Endothelial cell of hepatic sinusoid (primary cell): ENCODE data around the gene RUNX1.
"Not testable (repeated sequence)": the region's sequence is repeated elsewhere in the genome, so short reads cannot be mapped to it uniquely, and the experiment has no call there.

Experiments
- in situ Hi-C: cut with HindIII; loops from 2 replicates; pipeline ENCODE4 v1.10.0; 2017; ENCODE audit warnings: low sequenced_read_pairs

RUNX1 gene

DNA sequence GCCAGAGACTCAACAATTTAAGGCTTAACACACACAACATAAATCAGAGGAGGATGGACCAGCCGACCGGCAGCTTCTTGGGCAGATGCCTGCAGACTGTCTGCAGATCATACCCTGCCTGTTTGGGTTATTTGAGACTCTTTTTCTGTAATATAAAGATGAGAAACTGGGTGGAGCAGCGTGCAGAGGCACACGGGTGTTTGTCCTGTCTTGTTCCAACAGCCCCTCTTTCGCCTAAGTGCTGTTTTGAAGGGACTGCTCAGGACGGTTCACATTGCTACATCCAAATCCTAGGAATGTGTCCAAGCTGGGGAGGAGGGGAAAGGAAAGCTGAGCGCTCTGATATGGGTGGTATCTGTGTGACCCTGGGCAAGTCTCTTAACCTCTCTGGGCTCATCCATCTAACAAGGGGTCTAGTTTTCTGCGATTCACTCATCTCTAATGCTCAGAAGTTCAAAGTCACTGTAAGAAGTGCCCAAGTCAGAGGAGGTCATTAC lies 230.4 kb downstream of the RUNX1 start:
- in situ Hi-C loops: no loop called here

DNA sequence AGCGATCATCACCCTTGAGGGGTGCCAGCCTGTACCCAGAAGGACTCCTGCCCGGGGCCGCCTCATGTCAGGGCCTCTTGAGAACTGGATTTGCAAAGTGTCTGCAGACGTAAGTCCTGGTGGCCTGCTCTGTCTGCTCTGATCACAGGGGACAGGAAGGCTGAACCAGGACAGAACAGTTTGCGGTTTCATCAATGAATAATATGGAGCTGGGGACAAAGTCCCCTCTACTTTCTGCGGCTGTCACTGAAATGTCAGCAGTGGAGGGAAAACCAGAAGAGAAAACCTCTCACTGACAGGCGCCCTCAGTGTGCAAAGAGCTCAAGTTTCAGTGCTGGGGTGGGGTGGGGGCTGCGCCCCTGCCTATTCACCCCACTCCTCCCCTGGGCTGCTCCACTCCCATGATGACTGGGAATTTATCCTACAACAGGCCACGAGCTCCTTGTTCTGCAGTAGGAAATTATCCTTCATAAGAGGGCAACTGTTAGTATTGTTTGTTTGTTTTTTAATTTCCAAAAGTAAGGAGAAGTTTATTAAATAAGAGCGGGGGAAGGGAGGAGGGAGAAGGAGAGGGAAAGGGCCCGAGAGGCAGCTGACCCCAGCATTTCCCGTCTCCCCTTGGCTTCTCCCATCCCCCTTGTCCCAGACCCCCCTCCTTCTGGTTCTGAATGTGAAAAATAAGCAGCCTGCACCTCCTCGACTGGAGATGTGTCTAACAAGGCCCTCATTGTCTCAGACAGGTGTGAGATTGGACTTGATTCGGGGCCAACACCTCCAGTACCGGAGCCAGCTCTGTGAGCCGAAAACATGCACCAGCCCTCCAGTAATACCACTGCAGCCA lies 231.1 kb downstream of the RUNX1 start:
- in situ Hi-C loops: no loop called here

DNA sequence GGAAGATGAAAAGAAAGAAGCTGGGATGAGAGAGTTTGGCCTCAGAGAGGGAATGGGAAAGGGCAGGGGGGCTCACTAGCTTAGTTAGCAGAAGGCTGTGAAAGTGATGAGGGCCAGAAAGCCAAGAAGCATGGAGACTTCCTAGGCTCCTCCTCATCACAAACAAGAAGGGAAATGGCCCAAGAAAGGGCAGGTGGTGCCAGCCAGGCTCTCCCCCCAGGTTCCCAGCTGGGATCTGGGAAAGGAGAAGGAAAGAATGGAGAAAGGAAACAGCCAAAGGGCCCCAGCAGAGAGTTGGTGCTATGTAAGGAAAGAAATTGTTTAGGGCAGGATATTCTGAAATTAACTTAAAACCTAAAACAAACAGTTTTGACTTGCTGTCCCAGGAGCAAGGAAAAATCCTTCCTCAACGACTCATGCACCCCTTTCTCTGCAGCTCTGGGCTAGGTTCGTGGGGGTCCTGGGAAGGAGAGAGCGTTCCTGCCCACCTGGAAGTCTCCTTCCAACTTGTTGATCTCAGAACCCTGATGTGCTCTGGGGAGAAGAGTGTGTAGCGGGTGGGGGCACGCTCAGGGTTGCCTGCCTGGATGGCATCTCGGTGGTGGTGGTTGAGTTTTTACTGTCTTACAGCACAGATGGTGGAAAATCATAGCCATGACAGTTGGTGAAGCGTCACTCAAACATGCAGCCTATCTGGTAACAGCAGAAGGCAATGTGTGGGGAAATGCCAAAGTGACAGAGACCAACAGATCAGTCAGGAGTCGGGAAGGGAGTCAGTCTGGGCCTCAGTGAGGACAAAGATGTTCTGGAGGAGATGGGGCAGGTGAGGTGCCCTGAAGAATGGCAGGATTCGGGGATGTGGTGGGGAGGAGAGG lies 233.0 kb downstream of the RUNX1 start:
- in situ Hi-C loops: no loop called here

DNA sequence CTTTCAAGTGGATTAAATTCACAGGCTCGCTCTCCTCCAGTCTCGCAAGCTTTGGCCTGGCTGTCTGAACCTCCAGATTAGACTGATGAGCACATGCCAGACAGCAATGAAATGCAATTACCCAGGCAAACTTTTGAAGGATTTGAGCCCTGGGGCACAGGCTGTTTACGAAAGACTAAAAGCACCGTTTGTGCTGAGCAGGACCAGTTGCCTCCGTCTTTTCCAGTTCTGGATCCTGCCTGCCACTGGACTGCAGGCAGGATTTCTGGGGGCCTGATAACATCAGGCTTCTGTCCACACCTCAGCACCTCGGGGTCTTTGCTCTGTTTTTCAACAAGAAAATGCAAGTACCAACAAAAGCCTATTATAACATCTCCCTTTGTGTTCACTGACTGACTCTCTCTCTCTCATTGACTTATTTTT lies 234.6 kb downstream of the RUNX1 start:
- in situ Hi-C loops: no loop called here

DNA sequence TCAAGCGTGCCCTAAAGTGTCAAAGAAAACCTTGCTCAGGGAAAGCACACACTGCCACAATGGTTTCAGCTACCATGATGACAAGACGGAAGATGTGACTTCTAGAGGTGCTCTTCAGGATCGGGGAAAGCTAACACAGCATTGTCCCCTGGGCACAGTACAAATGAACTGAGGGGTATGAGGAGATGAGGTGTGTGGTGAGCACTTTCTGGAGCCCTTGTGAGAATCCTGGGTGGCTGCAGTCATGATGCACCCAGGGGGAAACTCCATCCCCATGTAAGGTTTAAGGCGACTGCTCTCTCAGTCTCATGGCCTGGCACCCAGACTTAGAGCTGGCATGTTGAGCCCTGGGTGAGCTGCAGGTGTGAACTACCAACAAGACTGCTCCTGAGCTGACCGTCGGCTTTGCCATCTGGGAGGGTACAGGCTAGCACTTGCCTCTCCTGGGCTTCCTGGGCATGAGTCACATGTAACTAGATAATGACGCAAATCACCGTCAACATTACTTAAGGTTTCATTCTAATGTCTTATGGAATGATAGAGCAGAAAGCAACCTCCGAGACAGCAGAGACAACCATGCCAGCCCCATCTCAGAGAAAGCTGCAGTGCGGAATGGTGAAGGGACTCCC lies 235.7 kb downstream of the RUNX1 start:
- in situ Hi-C loops: no loop called here

DNA sequence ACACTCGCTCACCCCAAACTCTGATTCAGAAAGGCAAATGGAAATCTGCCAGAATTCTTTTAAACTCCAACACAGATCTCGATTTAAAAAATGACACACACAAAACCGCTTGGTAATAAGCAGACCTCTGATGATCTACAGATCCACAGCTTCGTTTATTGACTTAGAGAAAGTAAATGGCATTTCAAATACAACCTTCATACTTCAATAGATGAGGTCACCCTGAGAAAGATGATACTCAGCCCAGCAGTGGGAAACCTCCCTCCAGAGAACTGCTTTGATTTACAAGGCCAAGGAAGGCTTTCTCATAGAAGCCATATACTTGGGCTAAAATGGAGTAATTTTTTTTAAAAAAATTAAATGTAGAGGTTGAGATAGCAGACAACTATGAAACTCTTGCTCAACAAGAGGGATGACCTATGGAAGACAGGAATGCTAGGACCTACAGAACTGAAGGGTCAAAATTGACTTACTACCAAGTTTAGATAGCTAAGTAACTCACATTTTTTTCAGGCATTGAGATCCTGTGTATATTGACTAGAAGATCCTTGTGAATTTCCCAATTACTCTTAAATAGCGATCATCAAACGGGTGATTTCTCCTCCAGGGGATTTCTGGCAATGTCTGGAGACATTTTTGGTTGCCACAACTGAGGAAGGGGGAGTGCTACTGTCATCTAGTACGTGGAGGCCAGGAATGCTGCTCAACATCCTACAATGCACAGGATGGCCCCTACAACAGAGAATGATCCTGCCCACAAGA lies 236.4 kb downstream of the RUNX1 start:
- in situ Hi-C loops: no loop called here

DNA sequence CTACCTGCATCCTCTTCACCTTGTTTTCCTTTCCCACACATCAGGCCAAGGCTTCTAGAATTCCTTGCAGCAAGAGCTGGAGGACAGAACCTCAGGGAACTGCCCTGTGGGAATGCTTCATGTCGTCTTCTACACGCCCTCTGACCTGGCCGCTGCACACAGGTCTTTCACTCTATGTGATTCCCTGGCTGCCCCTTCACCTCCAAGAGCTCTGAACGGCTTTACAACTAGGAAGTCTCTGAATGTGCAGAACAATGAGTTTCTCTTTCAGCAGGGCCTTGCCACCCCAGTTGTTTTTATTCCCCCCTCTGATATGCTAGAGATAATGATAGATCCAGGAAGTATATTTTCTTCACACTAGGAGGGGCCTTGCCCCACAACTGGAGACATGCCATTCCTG lies 237.7 kb downstream of the RUNX1 start:
- in situ Hi-C loops: no loop called here

DNA sequence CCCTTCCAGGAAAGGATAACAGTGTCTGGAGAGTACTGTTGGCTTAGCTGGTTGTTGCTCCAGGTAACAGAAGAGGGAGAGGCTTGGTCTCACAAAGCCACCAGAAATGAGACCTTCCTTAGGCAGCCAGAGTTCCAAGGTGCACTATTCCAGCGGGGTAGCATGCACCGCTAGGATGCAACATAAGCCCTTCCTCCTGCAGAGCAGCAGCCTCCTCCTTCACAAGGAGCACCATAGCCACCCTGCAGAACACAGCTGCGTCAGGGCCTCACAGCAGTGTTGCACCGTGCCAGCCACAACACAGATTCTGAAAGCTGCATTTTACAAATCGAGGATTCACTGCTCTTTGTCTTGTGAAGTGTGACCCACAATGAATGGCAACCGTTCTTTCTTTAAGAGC lies 238.3 kb downstream of the RUNX1 start:
- in situ Hi-C loops: no loop called here

DNA sequence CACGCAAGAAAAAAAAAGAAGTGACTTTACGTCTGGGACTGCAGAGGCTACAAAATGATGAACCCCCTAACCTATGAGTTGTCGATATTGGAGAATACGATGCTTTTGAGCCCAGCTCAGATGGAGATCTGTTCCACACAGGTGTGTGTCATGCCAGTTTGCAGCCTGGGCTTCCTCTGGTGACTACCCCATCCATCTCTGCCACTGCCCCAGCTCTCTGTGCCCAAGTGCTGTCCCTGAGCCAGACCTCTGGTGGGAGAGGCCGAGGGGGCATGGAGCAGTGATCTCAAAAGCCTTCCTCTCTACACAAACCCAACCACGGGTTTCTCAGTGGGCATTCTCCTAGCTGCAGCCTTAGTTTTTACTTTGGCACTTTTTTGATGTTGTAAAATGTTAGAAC lies 239.3 kb downstream of the RUNX1 start:
- in situ Hi-C loops: loop anchor here (5.0 kb wide), 1 partner anchor 77 kb away; no protein-coding TSS in a partner anchor

DNA sequence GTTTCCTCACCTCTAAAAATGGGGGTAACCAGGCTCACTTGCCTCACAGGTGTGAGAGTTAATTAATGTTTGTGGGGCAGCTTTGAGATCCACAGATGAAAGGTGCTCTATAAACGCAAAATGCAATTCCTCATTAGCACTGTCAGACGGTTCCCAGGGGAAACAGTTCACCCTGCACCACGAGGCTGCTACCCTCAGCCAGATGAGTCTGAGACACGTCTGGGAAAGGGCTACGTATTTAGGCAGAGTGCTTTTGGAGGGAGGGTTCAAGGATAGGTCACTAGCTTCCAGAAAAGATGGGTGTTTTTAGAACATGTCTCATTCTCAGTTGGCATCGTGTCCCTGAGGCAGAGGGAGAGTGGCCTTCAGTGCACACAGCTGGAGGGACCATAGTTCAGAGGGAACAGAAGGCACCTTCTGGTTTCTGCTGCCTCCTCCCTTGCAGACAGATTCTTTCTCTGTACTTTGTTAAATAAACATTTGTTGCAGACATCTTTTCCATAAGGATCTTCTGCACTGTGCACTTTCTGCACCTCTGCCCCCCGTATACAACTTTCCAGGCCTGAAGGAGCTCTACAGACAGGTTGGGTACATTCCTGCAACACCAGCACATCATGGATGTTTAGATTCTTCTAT lies 240.4 kb downstream of the RUNX1 start:
- in situ Hi-C loops: loop anchor here (5.0 kb wide), 1 partner anchor 79 kb away; no protein-coding TSS in a partner anchor

DNA sequence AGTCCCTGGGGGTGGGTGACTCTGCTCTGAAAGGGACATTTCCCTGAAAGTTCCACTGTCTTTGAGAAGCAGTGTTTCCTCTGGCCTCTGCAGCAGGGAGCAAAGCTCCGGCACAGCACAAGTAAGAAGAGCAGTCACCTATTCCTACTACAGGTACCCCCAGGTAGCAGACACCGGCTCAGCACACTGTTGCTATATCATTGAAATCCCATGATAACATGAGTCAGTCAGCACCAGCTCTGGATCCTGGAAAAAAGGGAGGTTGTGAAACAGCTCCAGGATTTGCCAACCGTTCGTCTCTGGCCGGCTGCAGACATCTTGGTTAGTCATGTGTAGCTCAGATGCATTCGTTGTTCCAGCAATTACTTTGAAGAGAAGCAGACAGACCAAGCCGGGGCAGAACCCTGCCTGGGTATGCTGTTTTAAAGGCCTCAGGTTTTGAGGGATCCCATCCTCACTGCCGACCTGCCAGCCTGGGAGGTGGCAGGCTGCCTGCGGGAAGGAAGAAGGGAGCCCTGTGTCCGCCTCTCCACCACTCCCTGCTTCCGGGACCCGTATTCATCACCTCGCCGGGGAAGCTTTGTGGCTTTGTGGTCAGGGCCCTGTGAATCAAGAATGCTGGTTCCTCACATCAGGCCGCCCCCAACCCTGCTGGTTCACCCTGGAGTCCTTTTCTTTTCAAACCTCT lies 241.1 kb downstream of the RUNX1 start:
- in situ Hi-C loops: loop anchor here (5.0 kb wide), 1 partner anchor 79 kb away; no protein-coding TSS in a partner anchor

DNA sequence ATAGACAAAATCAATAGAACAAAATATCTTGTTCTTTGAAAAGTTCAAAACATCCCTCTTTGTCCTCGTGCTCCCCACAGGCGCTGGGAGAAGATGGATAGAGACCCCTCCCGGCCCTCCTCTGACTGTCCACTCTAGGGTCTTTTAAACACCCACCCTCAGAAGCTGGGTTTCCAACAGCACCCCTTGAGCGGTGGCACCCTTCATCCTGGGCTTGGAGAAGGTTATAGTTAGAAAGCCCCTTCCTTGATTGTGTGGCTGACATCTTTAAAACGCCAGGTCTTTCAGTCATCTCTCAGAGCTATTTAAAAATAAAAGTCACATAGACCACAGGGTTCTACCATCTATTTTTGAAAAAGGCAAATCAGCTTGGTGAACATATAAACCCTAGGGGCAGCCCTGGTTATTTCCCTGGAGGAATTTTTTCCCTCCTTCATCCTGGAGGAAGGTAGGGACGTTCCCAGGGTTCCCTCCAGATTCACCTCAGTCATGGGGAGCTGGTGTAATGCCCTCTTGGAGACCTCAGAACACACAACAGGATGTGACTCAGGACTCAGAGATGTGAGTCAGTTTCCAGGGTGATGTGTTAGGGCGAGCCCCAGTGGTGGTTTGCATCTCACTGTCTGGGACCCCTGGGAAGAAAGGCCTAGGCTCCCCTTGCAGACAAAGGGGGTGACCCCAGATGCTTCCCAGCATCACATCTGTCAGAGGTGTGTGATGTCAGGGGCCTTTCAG lies 241.8 kb downstream of the RUNX1 start:
- in situ Hi-C loops: loop anchor here (5.0 kb wide), 1 partner anchor 80 kb away; no protein-coding TSS in a partner anchor

DNA sequence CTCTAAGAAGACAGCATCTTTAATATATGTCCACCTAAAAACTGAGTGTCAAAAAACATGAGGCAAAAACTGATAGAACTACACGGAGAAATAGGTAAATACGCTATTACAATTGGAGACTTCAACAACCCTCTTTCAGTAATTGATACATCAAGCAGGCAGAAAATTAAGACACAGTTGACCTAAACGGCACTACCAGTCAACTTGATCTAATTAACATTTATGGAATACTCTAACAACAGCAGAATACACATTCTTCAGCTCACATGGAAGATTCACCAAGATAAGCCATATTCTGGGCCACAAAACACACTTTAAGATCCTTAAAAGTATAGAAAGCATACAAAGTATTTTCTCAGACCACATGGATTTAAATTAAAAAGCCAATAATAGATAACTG lies 242.7 kb downstream of the RUNX1 start:
- in situ Hi-C loops: loop anchor here (5.0 kb wide), 1 partner anchor 81 kb away; no protein-coding TSS in a partner anchor

DNA sequence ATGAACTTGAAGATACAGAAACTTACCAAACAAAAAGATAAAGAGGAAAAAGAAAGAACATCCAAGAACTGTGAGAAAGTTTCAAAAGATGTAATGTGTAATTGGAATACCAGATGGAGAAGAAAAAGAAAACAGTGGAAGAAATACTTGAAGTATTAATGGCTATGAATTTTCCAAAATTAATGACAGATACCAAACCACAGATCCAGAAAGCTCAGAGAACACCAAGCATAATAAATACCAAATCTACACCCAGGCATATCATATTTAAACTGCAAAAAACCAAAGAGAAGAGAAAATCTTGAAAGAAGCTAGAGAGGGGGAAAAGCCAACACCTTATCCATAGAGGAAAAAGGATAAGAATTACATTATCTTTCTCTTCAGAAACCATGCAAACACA lies 243.9 kb downstream of the RUNX1 start:
- in situ Hi-C loops: loop anchor here (5.0 kb wide), 1 partner anchor 82 kb away; no protein-coding TSS in a partner anchor

DNA sequence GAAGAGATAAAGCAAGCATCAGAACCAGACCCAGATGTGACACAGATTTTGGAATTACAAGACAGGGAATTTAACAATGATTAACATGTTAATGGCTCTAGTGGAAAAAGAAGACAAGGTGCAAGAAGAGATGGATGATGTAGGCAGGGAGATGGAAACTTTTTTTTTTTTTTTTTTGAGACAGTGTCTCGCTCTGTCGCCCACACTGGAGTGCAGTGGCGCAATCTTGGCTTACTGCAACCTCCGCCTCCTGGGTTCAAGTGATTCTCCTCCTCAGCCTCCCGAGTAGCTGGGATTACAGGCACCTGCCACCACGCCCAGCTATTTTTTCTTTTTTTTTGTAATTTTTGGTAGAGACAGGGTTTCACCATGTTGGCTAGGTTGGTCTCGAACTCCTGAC lies 244.5 kb downstream of the RUNX1 start:
- in situ Hi-C loops: not testable (repeated sequence)

DNA sequence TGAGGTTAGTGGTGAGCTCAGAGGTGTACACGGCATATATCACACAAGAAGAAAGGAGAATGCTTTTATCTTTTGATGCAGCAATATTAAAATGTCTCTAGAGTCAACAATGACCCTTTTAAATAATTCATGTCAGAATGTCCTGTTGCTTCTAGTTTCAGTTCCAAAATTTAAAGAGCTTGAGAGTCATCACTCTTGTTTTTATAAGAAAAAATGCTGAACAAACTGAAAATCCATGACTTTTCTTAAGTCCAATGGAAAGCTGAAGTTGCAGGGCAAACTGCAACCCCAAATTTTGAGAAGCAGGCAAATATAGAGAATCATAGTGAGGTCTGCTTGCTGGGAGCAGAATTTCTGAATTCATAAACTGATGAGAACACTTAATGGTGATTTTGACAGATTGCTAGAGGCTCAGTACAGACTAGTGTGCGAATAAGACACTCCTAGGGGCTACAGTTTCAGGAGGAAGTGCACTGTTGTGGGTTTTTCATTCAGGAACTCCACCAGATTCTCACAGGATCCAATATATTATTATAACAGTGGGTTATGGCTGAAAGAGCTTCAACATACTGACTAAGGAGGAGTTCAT lies 245.2 kb downstream of the RUNX1 start:
- in situ Hi-C loops: no loop called here

DNA sequence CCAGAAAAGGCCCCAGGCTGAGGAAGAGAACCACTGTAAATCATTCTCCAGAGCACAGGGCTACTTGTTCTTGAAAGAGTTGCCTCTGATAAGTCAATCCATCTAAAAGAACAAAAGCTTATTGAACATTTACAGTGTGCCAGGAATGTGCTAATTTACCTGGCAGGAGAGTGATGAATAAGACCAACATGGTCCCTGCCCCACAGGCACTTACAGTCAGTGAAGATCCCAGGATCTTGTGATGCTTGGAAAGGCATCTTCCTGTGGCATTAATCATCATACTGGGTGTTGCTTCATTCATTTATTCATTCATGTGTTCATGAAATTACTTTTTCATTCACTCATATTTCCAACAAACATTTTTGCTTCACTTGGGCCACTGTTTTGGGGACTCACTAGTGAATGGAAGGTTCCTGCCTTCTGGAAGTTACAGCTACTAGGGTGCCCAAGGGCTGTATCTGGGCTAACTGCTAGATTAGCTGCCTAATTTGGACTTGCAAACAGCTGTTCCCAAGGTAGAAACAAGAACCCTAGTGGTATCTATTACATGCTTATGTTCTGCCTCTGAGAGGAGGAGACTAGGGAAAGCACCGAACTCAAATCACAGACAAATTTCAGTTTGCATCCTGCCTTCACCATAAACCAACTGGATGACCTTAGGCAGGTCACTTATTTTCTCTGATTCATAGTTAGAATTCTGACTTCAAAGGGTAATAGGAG lies 246.8 kb downstream of the RUNX1 start:
- in situ Hi-C loops: no loop called here
